ENCODE data around the gene CACNG5.

GRCh38 chr17:66904760-66905624 lies 70.1 kb downstream of the CACNG5 start:
- TF ChIP-seq CTCF (conservative IDR thresholded peaks at IDR 0.05 in 1 of 2, IDR thresholded peaks at IDR 0.05 in 1 of 2; ENCODE audit: low read depth in 1 of 2, low read length in 2 of 2) (no peak), EZH2 (IDR thresholded peaks at IDR 0.05; ENCODE audit: low read length, missing control alignments) (no peak)

All from fibroblast of lung (primary cell).